GM23338 (cell line): ENCODE measurements around the gene PCF11. TPM values are rescaled to one million over a fixed set of nuclear protein-coding genes. Genes with fewer than 3 reads are reported as not detected.

Experiments
- ATAC-seq: fragments of 200-7000 bp; cut with Tn5 transposase; 3 replicates; pipeline ENCODE4 v1.9.1; 2020
- DNase-seq: peaks from one replicate; pipeline ENCODE4 v3.0.0-alpha.2; 2015; ENCODE audit warnings: low spot score
- H2AFZ ChIP-seq: fragments of 200-600 bp; sonication (generic); 2 replicates; pipeline ENCODE4 v1.8.0; 2016; ENCODE audit warnings: antibody characterized with exemption, mild to moderate bottlenecking, moderate library complexity
- H3F3A ChIP-seq: fragments of 200-600 bp; sonication (generic); replicated peaks from 2 replicates; pipeline ENCODE4 v1.8.0; 2017; ENCODE audit warnings: antibody characterized with exemption, mixed run types, low read depth
- H3K27ac ChIP-seq: fragments of 200-600 bp; sonication (generic); 2 replicates; pipeline ENCODE4 v1.6.1; 2016; ENCODE audit warnings: low read depth
- H3K27me3 ChIP-seq: fragments of 200-600 bp; sonication (generic); 2 replicates; pipeline ENCODE4 v1.8.0; 2016; ENCODE audit warnings: mild to moderate bottlenecking, mixed run types, moderate library complexity; ENCODE audit not compliant: insufficient read depth
- H3K36me3 ChIP-seq: fragments of 200-600 bp; sonication (generic); 2 replicates; pipeline ENCODE4 v1.8.0; 2016; ENCODE audit warnings: mild to moderate bottlenecking; ENCODE audit not compliant: insufficient read depth
- H3K4me1 ChIP-seq: fragments of 200-600 bp; sonication (generic); 2 replicates; pipeline ENCODE4 v1.8.0; 2016; ENCODE audit warnings: mild to moderate bottlenecking, moderate library complexity; ENCODE audit not compliant: insufficient read depth
- H3K4me2 ChIP-seq: fragments of 200-600 bp; sonication (generic); 2 replicates; pipeline ENCODE4 v1.7.1; 2017; ENCODE audit warnings: mixed run types
- H3K4me3 ChIP-seq: fragments of 200-600 bp; sonication (generic); 2 replicates; pipeline ENCODE4 v1.6.1; 2016; ENCODE audit warnings: mixed run types
- H3K79me2 ChIP-seq: fragments of 200-600 bp; sonication (generic); replicated peaks from 2 replicates; pipeline ENCODE4 v1.8.0; 2017; ENCODE audit warnings: mild to moderate bottlenecking; ENCODE audit not compliant: insufficient read depth
- H3K9me2 ChIP-seq: fragments of 200-600 bp; sonication (generic); 2 replicates; pipeline ENCODE4 v1.8.0; 2017; ENCODE audit not compliant: insufficient read depth
- H4K20me1 ChIP-seq: fragments of 200-600 bp; sonication (generic); replicated peaks from 2 replicates; pipeline ENCODE4 v1.8.0; 2017; ENCODE audit warnings: mild to moderate bottlenecking; ENCODE audit not compliant: insufficient read depth
- H3K27ac Mint-ChIP-seq: 2 replicates; pipeline ENCODE4 v1.8.0; 2020; ENCODE audit warnings: inconsistent platforms, mild to moderate bottlenecking, moderate library complexity, mixed read lengths
- H3K27me3 Mint-ChIP-seq: 3 replicates; pipeline ENCODE4 v1.8.0; 2022; ENCODE audit warnings: low read depth, mild to moderate bottlenecking, moderate library complexity, mixed read lengths, inconsistent platforms; ENCODE audit not compliant: insufficient read depth, poor library complexity
- H3K36me3 Mint-ChIP-seq: 3 replicates; pipeline ENCODE4 v1.8.0; 2021; ENCODE audit warnings: low read depth, mild to moderate bottlenecking, inconsistent platforms, moderate library complexity, mixed read lengths
- H3K4me1 Mint-ChIP-seq: 3 replicates; pipeline ENCODE4 v1.8.0; 2020; ENCODE audit warnings: mild to moderate bottlenecking, inconsistent platforms, mixed read lengths
- H3K4me3 Mint-ChIP-seq: 3 replicates; pipeline ENCODE4 v1.8.0; 2021; ENCODE audit warnings: moderate library complexity, mild to moderate bottlenecking, inconsistent platforms, mixed read lengths
- H3K9me3 Mint-ChIP-seq: 3 replicates; pipeline ENCODE4 v1.8.0; 2020; ENCODE audit warnings: moderate library complexity, mild to moderate bottlenecking, inconsistent platforms, mixed read lengths
- CREB1 ChIP-seq: fragments of 250-450 bp; sonication (Bioruptor Pico); IDR thresholded peaks from 2 replicates; pipeline ENCODE4 v1.5.0; 2020; ENCODE audit warnings: low read depth, mild to moderate bottlenecking, moderate library complexity
- ETS1 ChIP-seq: IDR thresholded peaks from 2 replicates; pipeline ENCODE4 v1.6.1; 2016; ENCODE audit warnings: antibody characterized with exemption
- EZH2 ChIP-seq: fragments of 200-600 bp; sonication (generic); IDR thresholded peaks from one replicate; pipeline ENCODE4 v1.8.0; 2017; ENCODE audit warnings: antibody characterized with exemption, mild to moderate bottlenecking, low read depth; ENCODE audit not compliant: unreplicated experiment
- EZH2phosphoT487 ChIP-seq: fragments of 200-600 bp; sonication (generic); IDR thresholded peaks from one replicate; pipeline ENCODE4 v1.8.1; 2018; ENCODE audit warnings: antibody characterized with exemption; ENCODE audit not compliant: unreplicated experiment
- JUNB ChIP-seq: IDR thresholded peaks from one replicate; pipeline ENCODE4 v1.6.1; 2016; ENCODE audit warnings: antibody characterized with exemption; ENCODE audit not compliant: unreplicated experiment
- NANOG ChIP-seq: IDR thresholded peaks from 2 replicates; pipeline ENCODE4 v1.6.1; 2016; ENCODE audit warnings: antibody characterized with exemption, borderline replicate concordance
- POLR2AphosphoS5 ChIP-seq: IDR thresholded peaks from 2 replicates; pipeline ENCODE4 v1.6.1; 2016; ENCODE audit warnings: antibody characterized with exemption, low read depth
- REST ChIP-seq: IDR thresholded peaks from one replicate; pipeline ENCODE4 v1.6.1; 2018; ENCODE audit warnings: antibody characterized with exemption; ENCODE audit not compliant: unreplicated experiment
- ZNF114 ChIP-seq: fragments of 250-450 bp; sonication (Bioruptor Pico); IDR thresholded peaks from 2 replicates; pipeline ENCODE4 v1.5.0; 2020; ENCODE audit warnings: mild to moderate bottlenecking, moderate library complexity
- ZNF331 ChIP-seq: fragments of 250-450 bp; sonication (Bioruptor Pico); IDR thresholded peaks from 2 replicates; pipeline ENCODE4 v1.5.0; 2020; ENCODE audit warnings: low read depth, mild to moderate bottlenecking, moderate library complexity
- ZNF462 ChIP-seq: fragments of 250-450 bp; sonication (Bioruptor Pico); IDR thresholded peaks from 2 replicates; pipeline ENCODE4 v1.5.0; 2020; ENCODE audit warnings: mild to moderate bottlenecking, moderate library complexity
- polyA plus RNA-seq: library from polyadenylated mRNA; unstranded; fragments of >200 nt; fragmentation: Nextera tagmentation; extraction: Ambion mirVana; gene quantifications from 2 replicates; pipeline ENCODE4 v1.2.1, GENCODE V29; 2016
- total RNA-seq: library from RNA; depleted of rRNA; stranded (reverse); fragments of >200 nt; shearing (Covaris generic); gene quantifications from 2 replicates; pipeline ENCODE4 v1.2.3, GENCODE V29; 2014

Gene PCF11
- total and polyA plus RNA-seq, 2 experiments from 2014 or later, result 23.0 to 44.2 TPM

- Mint-ChIP-seq H3K27ac (no peak overlapping the region), H3K9me3 (no peaks in the 10 kb centered on the region), H3K27me3 (peaks cover 7% of the 10 kb centered on the region), H3K4me1 (peaks cover 14% of the 10 kb centered on the region), H3K4me3 (peak overlapping the region; percentile 19; the same call in 1 of the 3 replicates), H3K36me3 (peaks cover 44% of the 10 kb centered on the region)
- Histone ChIP-seq H3K9me2 (no peaks in the 10 kb centered on the region), H2AFZ (no peak overlapping the region), H3K27me3 (peaks cover 7% of the 10 kb centered on the region; the same call in 1 of the 2 replicates), H3F3A (0 out of 2 replicates have a peak, but pooled peaks cover 5% of the 10 kb centered on the region), H3K27ac (no peak overlapping the region), H3K4me1 (peaks cover 10% of the 10 kb centered on the region), H3K4me2 (no peak overlapping the region), H3K4me3 (no peak overlapping the region), H3K79me2 (peaks cover 18% of the 10 kb centered on the region), H3K36me3 (peaks cover 6% of the 10 kb centered on the region; the same call in 1 of the 2 replicates), H4K20me1 (no peaks in the 10 kb centered on the region)
- ATAC-seq, result no peak
- no peak for DNase-seq
- TF ChIP-seq JUNB (no peak), ZNF331 (no peak)
Measured at GRCh38 chr11:83191491-83191890, 34.6 kb downstream of the PCF11 start.

GRCh38 chr11:83191986-83192385, 35.1 kb downstream of the PCF11 start:
- Histone ChIP-seq H2AFZ (no peak overlapping the region), H3F3A (0 out of 2 replicates have a peak, but pooled peaks cover 5% of the 10 kb centered on the region), H3K9me2 (no peaks in the 10 kb centered on the region), H3K27me3 (peaks cover 7% of the 10 kb centered on the region; the same call in 1 of the 2 replicates), H3K4me3 (peak overlapping the region; percentile 81; the same call in 1 of the 2 replicates), H3K36me3 (peaks cover 6% of the 10 kb centered on the region; the same call in 1 of the 2 replicates), H3K27ac (no peak overlapping the region), H3K4me1 (peaks cover 10% of the 10 kb centered on the region), H4K20me1 (no peaks in the 10 kb centered on the region), H3K79me2 (peaks cover 18% of the 10 kb centered on the region), H3K4me2 (no peak overlapping the region)
- H3K4me1 Mint-ChIP-seq, result peaks cover 14% of the 10 kb centered on the region
- peak overlapping the region; percentile 99; the same call in 1 of the 2 replicates for H3K27ac Mint-ChIP-seq
- peaks cover 7% of the 10 kb centered on the region for H3K27me3 Mint-ChIP-seq
- peak overlapping the region; percentile 97 for H3K4me3 Mint-ChIP-seq
- H3K9me3 Mint-ChIP-seq, result no peaks in the 10 kb centered on the region
- TF ChIP-seq NANOG (no peak), CREB1 (CRISPR knock-in tag) (no peak), ZNF114 (CRISPR knock-in tag) (no peak), EZH2phosphoT487 (no peak), ETS1 (no peak), ZNF331 (no peak), POLR2AphosphoS5 (no peak), ZNF462 (CRISPR knock-in tag) (no peak), EZH2 (no peak), REST (no peak)
- DNase-seq, result no peak
- ATAC-seq, result no peak
- H3K36me3 Mint-ChIP-seq, result peaks cover 41% of the 10 kb centered on the region
